AG10803 (cell line): Measurements from ENCODE around the gene FOXE1.
A peak's percentile ranks its signal among the peaks of the same experiment; 100 is the strongest.

ENCODE experiments used
- DNase-seq: peaks from one replicate; pipeline ENCODE4 v3.0.0; 2010; ENCODE audit warnings: low read depth
- H3K4me3 ChIP-seq: 2 replicates; pipeline ENCODE4 v1.5.1; 2011; ENCODE audit warnings: mild to moderate bottlenecking, low read length, control low read depth
- CTCF ChIP-seq: conservative IDR thresholded peaks from 2 replicates; pipeline ENCODE4 v1.5.1; 2011; ENCODE audit warnings: mild to moderate bottlenecking, low read length, control low read depth, inconsistent platforms

Gene FOXE1

GRCh38 chr9:97853056-97853843 is at the start of gene FOXE1:
TSS of gene FOXE1 (plus strand) at chr9:97853226. CDS start at chr9:97853915, 689 bp downstream.
- no peak for DNase-seq

GRCh38 chr9:97804059-97804365 is 49.0 kb upstream of the FOXE1 start:
- TF ChIP-seq CTCF = no peak
- no peak overlapping the region for H3K4me3 ChIP-seq
- no peak for DNase-seq

More at GRCh38 chr9:97853056-97853843, at the start of gene FOXE1:
- no peak for TF ChIP-seq CTCF
- H3K4me3 ChIP-seq = 0 out of 2 replicates have a peak within 1 kb of the TSS, but pooled peaks have one; percentile 20

DNA sequence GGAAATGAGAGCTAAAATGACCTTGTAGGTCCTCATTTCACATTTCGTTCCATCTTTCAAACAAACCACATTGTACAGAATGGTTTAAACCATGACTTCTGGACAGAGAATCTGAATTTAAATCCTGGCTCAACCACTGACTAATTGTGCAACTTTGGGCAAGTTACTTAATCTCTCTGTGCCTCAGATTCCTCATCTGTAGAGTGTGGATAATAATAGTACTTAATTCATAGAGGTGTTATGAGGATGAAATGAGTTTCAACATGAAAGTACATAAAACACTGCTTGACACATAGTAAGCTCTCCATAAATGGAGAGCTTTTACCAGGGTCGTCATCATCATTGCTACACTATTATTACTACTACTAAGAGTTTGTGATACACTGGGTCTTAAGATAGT is 46.3 kb upstream of the FOXE1 start:
- H3K4me3 ChIP-seq = no peak overlapping the region
- DNase-seq = peak; percentile 12
- no peak for TF ChIP-seq CTCF

GRCh38 chr9:97807681-97808080 is 45.3 kb upstream of the FOXE1 start:
- TF ChIP-seq CTCF = no peak
- DNase-seq = no peak

DNA sequence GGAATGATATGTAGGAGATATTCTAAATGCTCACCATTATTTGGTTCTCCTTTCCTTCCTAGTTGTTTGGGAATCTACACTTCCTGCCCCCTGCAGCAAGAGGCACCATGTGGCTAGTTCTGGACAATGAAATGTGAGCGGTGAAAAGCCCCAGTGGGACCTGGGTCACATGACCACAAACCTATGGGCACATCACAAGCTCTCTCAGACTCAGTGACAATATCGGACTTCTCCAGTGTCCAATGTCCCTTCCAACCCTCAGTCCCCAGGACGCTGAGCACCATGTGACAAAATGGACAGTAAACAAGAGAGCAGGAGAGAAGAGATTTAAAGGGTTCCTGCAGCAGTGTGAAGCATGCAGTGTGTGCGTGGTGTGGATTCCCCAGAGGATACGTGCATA is 44.6 kb upstream of the FOXE1 start:
- no peak overlapping the region for H3K4me3 ChIP-seq
- TF ChIP-seq CTCF = no peak
- no peak for DNase-seq

More at GRCh38 chr9:97807681-97808080, 45.3 kb upstream of the FOXE1 start:
- H3K4me3 ChIP-seq = no peak overlapping the region

DNA sequence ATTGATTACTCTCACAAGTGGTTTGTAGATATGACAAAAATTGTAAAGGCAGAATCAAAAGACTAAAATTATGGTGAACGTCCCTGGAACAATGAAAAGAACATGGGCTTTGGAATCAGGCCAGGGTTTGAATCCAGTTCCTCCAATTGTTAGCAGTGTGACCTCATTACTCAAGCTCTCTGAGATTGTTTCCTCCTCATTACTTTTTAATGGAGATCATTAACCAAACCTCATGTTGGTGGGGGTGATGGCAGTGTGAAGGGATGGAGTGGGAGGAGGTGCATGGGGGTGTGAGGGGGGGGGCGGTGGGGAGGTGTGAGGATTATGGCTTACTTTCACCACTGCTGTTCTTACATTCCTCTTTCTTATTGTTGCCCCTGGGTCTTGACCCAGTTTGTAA is 44.1 kb upstream of the FOXE1 start:
- TF ChIP-seq CTCF = no peak
- H3K4me3 ChIP-seq = no peak overlapping the region
- no peak for DNase-seq

DNA sequence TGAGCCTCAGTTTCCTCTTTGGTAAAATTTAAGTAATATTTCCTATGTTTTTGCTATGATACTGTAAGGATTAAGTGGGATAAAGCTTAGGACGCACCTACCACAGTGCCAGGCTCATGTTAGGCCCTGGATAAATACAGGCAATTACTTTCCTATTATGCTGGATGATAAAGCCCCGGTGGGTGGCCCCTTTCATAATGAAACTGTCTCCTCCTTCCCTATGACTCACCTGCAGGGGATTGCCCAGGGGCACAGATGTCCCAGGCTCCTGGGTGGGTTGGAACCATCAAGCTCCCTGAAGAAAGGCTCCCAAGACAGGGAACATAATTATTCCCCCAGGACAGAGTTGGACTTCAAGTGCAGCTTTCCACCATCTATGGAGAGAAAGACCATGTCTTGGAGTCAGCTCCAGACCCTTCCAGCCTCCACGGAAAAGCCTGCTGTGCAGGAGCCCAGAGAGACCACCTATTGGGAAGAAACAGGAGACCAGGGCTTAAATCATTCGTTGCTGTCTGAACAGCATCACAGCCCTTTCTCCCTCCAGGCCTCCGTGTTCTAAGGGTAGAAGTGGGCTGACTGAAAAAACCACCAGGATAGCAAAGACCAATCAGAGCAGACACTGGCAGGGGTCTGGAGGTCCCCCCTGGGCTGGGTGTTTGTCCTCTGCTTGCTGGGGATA is 43.2 kb upstream of the FOXE1 start:
- no peak overlapping the region for H3K4me3 ChIP-seq
- no peak for TF ChIP-seq CTCF
- DNase-seq = no peak
